T47D (cell line): Measurements from ENCODE around the gene SLA2.

Experiments used
- DNase-seq, 2 experiments: peaks; one replicate each; pipeline versions ENCODE4 v3.0.0 to v3.0.0-alpha.2; 2011 to 2012; ENCODE audit warnings: low read depth in 1 of 2, low spot score in 1 of 2
- JUND ChIP-seq: IDR thresholded peaks from 2 replicates; pipeline ENCODE4 v1.6.1; 2012; ENCODE audit warnings: low read depth
- in situ Hi-C: cut with HindIII; loops from 2 replicates; pipeline ENCODE4 v1.10.0; 2016; ENCODE audit warnings: low sequenced_read_pairs, low pct_unique_long_range_greater_than_20kb

SLA2 gene

GRCh38 chr20:36634342-36634741, 11.7 kb downstream of the SLA2 start:
- DNase-seq, result no peak
- TF ChIP-seq JUND, result no peak
- in situ Hi-C loops, result no loop called here

- TF ChIP-seq JUND, result no peak
- DNase-seq, result no peak
- in situ Hi-C loops, result no loop called here
Measured at GRCh38 chr20:36633285-36633772, 12.7 kb downstream of the SLA2 start.

- DNase-seq, result peak in 1 of 2 experiments; percentile 54
- in situ Hi-C loops, result no loop called here
- no peak for TF ChIP-seq JUND
Measured at GRCh38 chr20:36632487-36633284, 13.3 kb downstream of the SLA2 start.

- in situ Hi-C loops, result no loop called here
- DNase-seq, result no peak
- TF ChIP-seq JUND, result no peak
Measured at GRCh38 chr20:36632147-36632486, 13.9 kb downstream of the SLA2 start.

- DNase-seq, result no peak
- no peak for TF ChIP-seq JUND
- in situ Hi-C loops, result no loop called here
Measured at GRCh38 chr20:36631646-36632045, 14.3 kb downstream of the SLA2 start.

GRCh38 chr20:36629719-36630681, 16.0 kb downstream of the SLA2 start:
- in situ Hi-C loops, result no loop called here
- TF ChIP-seq JUND, result no peak
- DNase-seq, result no peak

GRCh38 chr20:36628076-36628475, 17.9 kb downstream of the SLA2 start:
- DNase-seq, result no peak
- in situ Hi-C loops, result no loop called here
- no peak for TF ChIP-seq JUND

- in situ Hi-C loops, result no loop called here
- no peak for TF ChIP-seq JUND
- no peak for DNase-seq
Measured at GRCh38 chr20:36624944-36625324, 21.1 kb downstream of the SLA2 start.

- no peak for DNase-seq
- no peak for TF ChIP-seq JUND
- in situ Hi-C loops, result no loop called here
Measured at GRCh38 chr20:36624068-36624943, 21.7 kb downstream of the SLA2 start.

- in situ Hi-C loops, result no loop called here
- no peak for DNase-seq
- no peak for TF ChIP-seq JUND
Measured at GRCh38 chr20:36623444-36623843, 22.6 kb downstream of the SLA2 start.

GRCh38 chr20:36620917-36621316, 25.1 kb downstream of the SLA2 start:
- DNase-seq, result no peak
- no peak for TF ChIP-seq JUND
- in situ Hi-C loops, result no loop called here
